DOHH2 (cell line): Measurements from ENCODE around the gene SDF2.

ENCODE experiments used
- H3F3A ChIP-seq: fragments of 200-600 bp; sonication (generic), shearing (Covaris generic); 2 replicates; pipeline ENCODE4 v1.6.0; 2016; ENCODE audit warnings: antibody characterized with exemption, mild to moderate bottlenecking; ENCODE audit not compliant: control insufficient read depth, insufficient read depth
- H3K27ac ChIP-seq: fragments of 200-600 bp; sonication (generic); 2 replicates; pipeline ENCODE4 v1.5.1; 2014; ENCODE audit warnings: low read depth, mild to moderate bottlenecking, low read length, moderate library complexity
- H3K27me3 ChIP-seq: fragments of 200-600 bp; sonication (generic); 2 replicates; pipeline ENCODE4 v1.6.1; 2014; ENCODE audit warnings: mild to moderate bottlenecking, low read length, mixed read lengths; ENCODE audit not compliant: control insufficient read depth
- H3K36me3 ChIP-seq: fragments of 200-600 bp; sonication (generic); 2 replicates; pipeline ENCODE4 v1.6.1; 2014; ENCODE audit warnings: mild to moderate bottlenecking, low read length, moderate library complexity, mixed read lengths; ENCODE audit not compliant: control insufficient read depth
- H3K4me1 ChIP-seq: fragments of 200-600 bp; sonication (generic); 2 replicates; pipeline ENCODE4 v1.6.1; 2014; ENCODE audit warnings: mild to moderate bottlenecking, low read length, mixed read lengths; ENCODE audit not compliant: control insufficient read depth
- H3K4me2 ChIP-seq: fragments of 200-600 bp; sonication (generic); 2 replicates; pipeline ENCODE4 v1.6.0; 2014; ENCODE audit warnings: mild to moderate bottlenecking, low read length, moderate library complexity
- H3K4me3 ChIP-seq: fragments of 200-600 bp; sonication (generic); 2 replicates; pipeline ENCODE4 v1.5.1; 2014; ENCODE audit warnings: mild to moderate bottlenecking, low read length, mixed read lengths
- H3K79me2 ChIP-seq: fragments of 200-600 bp; sonication (generic); 2 replicates; pipeline ENCODE4 v1.6.1; 2014; ENCODE audit warnings: mild to moderate bottlenecking, low read length, mixed read lengths; ENCODE audit not compliant: control insufficient read depth
- H3K9me2 ChIP-seq: fragments of 200-600 bp; sonication (generic); replicated peaks from 2 replicates; pipeline ENCODE4 v1.6.1; 2014; ENCODE audit warnings: mild to moderate bottlenecking, low read length, mixed read lengths; ENCODE audit not compliant: control insufficient read depth
- H3K9me3 ChIP-seq: fragments of 200-600 bp; sonication (generic); 2 replicates; pipeline ENCODE4 v1.6.1; 2014; ENCODE audit warnings: antibody characterized with exemption, low read length, mixed read lengths; ENCODE audit not compliant: control insufficient read depth, insufficient read depth
- H4K20me1 ChIP-seq: fragments of 200-600 bp; sonication (generic); 2 replicates; pipeline ENCODE4 v1.6.0; 2014; ENCODE audit warnings: low read depth, mild to moderate bottlenecking, antibody characterized with exemption, low read length, moderate library complexity; ENCODE audit not compliant: control insufficient read depth, insufficient read depth
- CTCF ChIP-seq: fragments of 200-600 bp; sonication (generic); IDR thresholded peaks from one replicate; pipeline ENCODE4 v1.5.1; 2014; ENCODE audit warnings: antibody characterized with exemption, mild to moderate bottlenecking, low read depth, low read length; ENCODE audit not compliant: poor library complexity, severe bottlenecking
- EZH2phosphoT487 ChIP-seq: fragments of 200-600 bp; sonication (generic); IDR thresholded peaks from 2 replicates; pipeline ENCODE4 v1.6.1; 2017; ENCODE audit warnings: borderline replicate concordance, mild to moderate bottlenecking, antibody characterized with exemption, low read length, moderate library complexity, mixed read lengths

Gene SDF2

GRCh38 chr17:28626818-28627217, 34.9 kb downstream of the SDF2 start:
- H4K20me1 ChIP-seq, result no peaks in the 10 kb centered on the region; the same call in 1 of the 2 replicates

DNA sequence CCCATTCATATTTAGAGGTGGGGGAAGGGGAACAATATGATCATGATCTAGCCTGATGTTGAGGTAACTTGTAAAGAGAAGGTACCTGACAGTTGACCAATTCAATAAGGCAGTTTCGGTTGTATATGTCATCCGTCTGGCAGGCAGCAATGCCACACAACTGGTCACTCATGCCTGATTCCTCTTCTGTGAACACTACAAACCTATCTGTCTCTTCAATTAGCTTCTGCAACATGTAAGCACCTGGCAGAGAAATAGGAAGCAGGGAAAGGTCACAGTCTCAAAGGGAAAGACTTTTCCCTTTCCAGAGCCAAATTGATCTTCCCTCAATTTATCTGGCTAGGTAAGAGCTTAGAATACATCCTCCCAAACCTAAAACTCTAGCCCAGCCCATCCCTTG, 37.6 kb downstream of the SDF2 start:
- no peaks in the 10 kb centered on the region for H3K27me3 ChIP-seq
- no peaks in the 10 kb centered on the region for H3F3A ChIP-seq
- peaks cover 85% of the 10 kb centered on the region for H3K36me3 ChIP-seq
- no peak overlapping the region for H3K27ac ChIP-seq
- H3K9me3 ChIP-seq, result no peaks in the 10 kb centered on the region
- H3K4me2 ChIP-seq, result no peak overlapping the region
- no peaks in the 10 kb centered on the region; the same call in 1 of the 2 replicates for H4K20me1 ChIP-seq
- H3K4me1 ChIP-seq, result no peaks in the 10 kb centered on the region
- H3K4me3 ChIP-seq, result no peak overlapping the region
- H3K9me2 ChIP-seq, result no peaks in the 10 kb centered on the region
- no peaks in the 10 kb centered on the region for H3K79me2 ChIP-seq
- TF ChIP-seq CTCF (no peak), EZH2phosphoT487 (no peak)

More at GRCh38 chr17:28626818-28627217, 34.9 kb downstream of the SDF2 start:
- H3K27ac ChIP-seq, result no peak overlapping the region
- H3K79me2 ChIP-seq, result no peaks in the 10 kb centered on the region
- H3K27me3 ChIP-seq, result no peaks in the 10 kb centered on the region
- H3F3A ChIP-seq, result no peaks in the 10 kb centered on the region
- H3K9me2 ChIP-seq, result no peaks in the 10 kb centered on the region
- no peak overlapping the region for H3K4me3 ChIP-seq
- H3K4me2 ChIP-seq, result no peak overlapping the region
- H3K9me3 ChIP-seq, result no peaks in the 10 kb centered on the region
- H3K36me3 ChIP-seq, result peaks cover 79% of the 10 kb centered on the region
- no peaks in the 10 kb centered on the region for H3K4me1 ChIP-seq
- no peak for TF ChIP-seq CTCF
- TF ChIP-seq EZH2phosphoT487, result no peak

DNA sequence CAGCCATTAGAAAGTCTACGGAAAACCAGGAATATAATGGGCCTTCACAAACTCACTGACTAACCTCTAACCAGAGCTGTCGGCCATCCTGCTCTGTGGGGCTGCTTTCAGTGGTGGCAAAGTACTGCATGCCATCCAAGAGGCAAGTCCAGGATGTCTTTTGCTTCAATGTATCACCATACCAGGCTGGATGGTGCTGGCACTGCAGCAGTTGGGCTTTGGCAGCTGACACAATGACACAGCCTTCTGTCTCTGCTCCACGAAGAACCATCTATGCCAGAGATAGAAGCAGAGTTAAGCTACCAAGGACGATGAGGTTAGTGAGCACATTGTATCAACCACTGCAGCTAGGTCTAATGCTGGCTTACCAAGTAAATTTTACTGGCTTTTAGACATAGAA, 38.0 kb downstream of the SDF2 start:
- Histone ChIP-seq H3K4me2 (no peak overlapping the region), H3K4me3 (no peak overlapping the region), H3K27ac (no peak overlapping the region), H3K9me2 (no peaks in the 10 kb centered on the region), H3K27me3 (no peaks in the 10 kb centered on the region), H3K79me2 (no peaks in the 10 kb centered on the region), H3F3A (no peaks in the 10 kb centered on the region), H3K9me3 (no peaks in the 10 kb centered on the region), H3K4me1 (no peaks in the 10 kb centered on the region), H3K36me3 (peaks cover 90% of the 10 kb centered on the region), H4K20me1 (no peaks in the 10 kb centered on the region; the same call in 1 of the 2 replicates)
- TF ChIP-seq EZH2phosphoT487, result no peak
- no peak for TF ChIP-seq CTCF

- Histone ChIP-seq H3K36me3 (peaks cover 90% of the 10 kb centered on the region), H3K9me2 (no peaks in the 10 kb centered on the region), H3K4me3 (no peak overlapping the region), H3K4me1 (no peaks in the 10 kb centered on the region), H3K79me2 (no peaks in the 10 kb centered on the region), H4K20me1 (no peaks in the 10 kb centered on the region; the same call in 1 of the 2 replicates), H3K27ac (no peak overlapping the region), H3K9me3 (no peaks in the 10 kb centered on the region), H3F3A (0 out of 2 replicates have a peak, but pooled peaks cover 4% of the 10 kb centered on the region), H3K27me3 (no peaks in the 10 kb centered on the region), H3K4me2 (no peak overlapping the region)
- TF ChIP-seq EZH2phosphoT487, result no peak
Measured at GRCh38 chr17:28622186-28622585, 39.5 kb downstream of the SDF2 start.
